PC-9 (cell line): ENCODE data around the gene SOX1. TPM values are rescaled to one million over a fixed set of nuclear protein-coding genes. Genes with fewer than 3 reads are reported as not detected.

Experiments used
- BruUV-seq: library from RNA; stranded (reverse); fragments of 400-500 nt; replicated peaks from 2 replicates; lab custom pipeline; 2021; lab: Mats Ljungman, UMichigan
- CTCF ChIA-PET: fragments of 300-600 bp; sonication (Branson Sonifier 250); formaldehyde crosslinking; loops from one replicate; lab custom pipeline; 2022; ENCODE audit warnings: antibody characterized with exemption; lab: Charles Lee
- POLR2A ChIA-PET: fragments of 300-600 bp; sonication (Branson Sonifier 250); formaldehyde crosslinking; loops from one replicate; lab custom pipeline; 2022; ENCODE audit warnings: antibody characterized with exemption; ENCODE audit not compliant: unreplicated experiment; lab: Charles Lee
- DNase-seq, 2 experiments: peaks; one replicate each; pipeline versions ENCODE4 v3.0.0 to v3.0.0-alpha.2; 2015 to 2022; ENCODE audit warnings: mixed read lengths in 1 of 2
- H2AFZ ChIP-seq: fragments of 200-600 bp; sonication (generic); 2 replicates; pipeline ENCODE4 v1.8.1; 2017; ENCODE audit warnings: antibody characterized with exemption
- H3F3A ChIP-seq: fragments of 200-600 bp; sonication (generic); 2 replicates; pipeline ENCODE4 v1.8.1; 2017; ENCODE audit warnings: antibody characterized with exemption, mild to moderate bottlenecking, low read depth; ENCODE audit not compliant: insufficient read depth
- H3K27ac ChIP-seq: fragments of 200-600 bp; sonication (generic); 2 replicates; pipeline ENCODE4 v1.6.1; 2016; ENCODE audit warnings: mixed run types
- H3K27me3 ChIP-seq: fragments of 200-600 bp; sonication (generic); 2 replicates; pipeline ENCODE4 v1.6.1; 2016; ENCODE audit warnings: low read depth, mixed run types; ENCODE audit not compliant: insufficient read depth
- H3K36me3 ChIP-seq: fragments of 200-600 bp; sonication (generic); 2 replicates; pipeline ENCODE4 v1.6.1; 2016; ENCODE audit warnings: low read depth, mixed run types
- H3K4me1 ChIP-seq: fragments of 200-600 bp; sonication (generic); replicated peaks from 2 replicates; pipeline ENCODE4 v1.6.1; 2016; ENCODE audit warnings: mixed run types; ENCODE audit not compliant: insufficient read depth
- H3K4me2 ChIP-seq: fragments of 200-600 bp; sonication (generic); 2 replicates; pipeline ENCODE4 v1.6.1; 2017; ENCODE audit warnings: mixed run types
- H3K4me3 ChIP-seq: fragments of 200-600 bp; sonication (generic); 2 replicates; pipeline ENCODE4 v1.6.1; 2016; ENCODE audit warnings: mixed run types
- H3K79me2 ChIP-seq: fragments of 200-600 bp; sonication (generic); 2 replicates; pipeline ENCODE4 v1.6.1; 2017; ENCODE audit warnings: low read depth, mixed run types
- H3K9me2 ChIP-seq: fragments of 200-600 bp; sonication (generic); 2 replicates; pipeline ENCODE4 v1.8.1; 2017; ENCODE audit warnings: mild to moderate bottlenecking; ENCODE audit not compliant: insufficient read depth
- H3K9me3 ChIP-seq: fragments of 200-600 bp; sonication (generic); 2 replicates; pipeline ENCODE4 v1.8.1; 2016; ENCODE audit warnings: low read depth; ENCODE audit not compliant: insufficient read depth
- H4K20me1 ChIP-seq: fragments of 200-600 bp; sonication (generic); 2 replicates; pipeline ENCODE4 v1.8.1; 2017; ENCODE audit not compliant: insufficient read depth
- EZH2 ChIP-seq: fragments of 200-600 bp; sonication (generic); IDR thresholded peaks from 2 replicates; pipeline ENCODE4 v1.8.0; 2017; ENCODE audit warnings: antibody characterized with exemption, low read depth
- intact Hi-C: fragments of 100-400 bp; cut with micrococcal nuclease; formaldehyde crosslinking; loops from one replicate; pipeline ENCODE4 v1.10.0; 2022; ENCODE audit not compliant: unreplicated experiment
- total RNA-seq: library from RNA; stranded (reverse); gene quantifications from 2 replicates; pipeline ENCODE4 v1.2.3, GENCODE V29; 2021
- TF ChIP-seq, protein P1 (sequence below): fragments of 200-600 bp; sonication (generic); conservative IDR thresholded peaks from 2 replicates; pipeline ENCODE4 v1.6.1; 2017; ENCODE audit warnings: mixed run types, antibody characterized with exemption, mild to moderate bottlenecking, moderate library complexity

SOX1 gene
- total RNA-seq, 1 experiment from 2014 or later, result not detected

DNA sequence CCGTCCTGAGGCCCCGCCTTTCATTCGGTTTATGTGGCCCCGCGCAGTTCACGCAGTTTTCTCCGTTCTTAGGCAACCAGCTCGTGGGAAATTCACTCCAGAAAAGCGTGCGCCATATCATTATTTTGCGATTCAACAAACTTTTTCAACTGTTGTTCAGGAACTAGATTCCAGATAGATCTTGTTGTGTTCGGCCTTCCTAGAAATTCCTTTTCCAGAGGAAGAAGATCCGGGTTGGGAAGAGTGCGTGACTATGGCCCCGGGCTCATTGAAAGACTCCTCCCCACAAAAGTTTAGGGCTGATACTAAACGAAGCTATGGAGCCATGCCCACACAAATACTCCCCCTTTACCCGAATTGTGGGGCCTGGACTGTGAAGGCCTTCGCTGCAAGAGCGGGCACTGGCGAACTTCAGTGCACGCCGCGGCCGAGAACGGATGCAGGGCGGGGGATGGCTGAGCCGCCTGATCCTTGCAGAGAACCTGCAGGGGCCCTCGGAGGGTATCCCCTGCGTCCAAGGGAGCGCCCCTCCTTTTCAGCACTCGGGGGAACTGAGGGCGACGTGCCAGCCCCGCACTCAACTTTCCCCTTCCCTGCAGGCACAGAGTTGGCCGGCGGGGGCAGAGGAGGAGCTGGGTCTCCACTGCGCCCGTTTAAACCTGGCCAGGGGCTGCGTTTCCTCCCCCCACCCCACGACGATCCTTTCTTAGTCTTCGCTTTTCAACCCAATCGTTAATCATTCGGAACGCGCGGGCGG lies 904 bp upstream of the SOX1 start:
- CTCF ChIA-PET, result no interaction called here

DNA sequence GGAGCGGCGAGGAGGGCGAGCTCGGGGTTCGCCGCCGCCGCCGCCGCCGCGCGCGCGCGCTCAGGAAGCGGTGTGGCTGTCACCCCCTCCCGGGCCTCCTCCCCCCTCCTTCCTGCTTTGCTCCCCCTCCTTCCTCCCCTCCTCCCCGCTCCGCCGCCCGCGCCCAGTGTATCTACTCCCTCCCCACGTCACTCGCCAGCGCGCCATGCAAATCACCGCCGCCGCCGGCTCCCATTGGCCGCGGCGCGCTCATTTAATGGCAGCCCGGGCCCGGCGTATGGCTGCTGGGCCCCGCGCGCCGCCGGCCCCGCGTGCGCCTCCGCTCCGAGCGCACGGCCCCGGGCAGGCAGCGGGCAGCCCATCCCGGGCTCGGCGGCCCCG lies 335 bp upstream of the SOX1 start:
- H3K36me3 ChIP-seq, result no peaks in the 10 kb centered on the region
- H3F3A ChIP-seq, result no peaks in the 10 kb centered on the region
- no peak for TF ChIP-seq EZH2
- TF ChIP-seq, protein P1, sequence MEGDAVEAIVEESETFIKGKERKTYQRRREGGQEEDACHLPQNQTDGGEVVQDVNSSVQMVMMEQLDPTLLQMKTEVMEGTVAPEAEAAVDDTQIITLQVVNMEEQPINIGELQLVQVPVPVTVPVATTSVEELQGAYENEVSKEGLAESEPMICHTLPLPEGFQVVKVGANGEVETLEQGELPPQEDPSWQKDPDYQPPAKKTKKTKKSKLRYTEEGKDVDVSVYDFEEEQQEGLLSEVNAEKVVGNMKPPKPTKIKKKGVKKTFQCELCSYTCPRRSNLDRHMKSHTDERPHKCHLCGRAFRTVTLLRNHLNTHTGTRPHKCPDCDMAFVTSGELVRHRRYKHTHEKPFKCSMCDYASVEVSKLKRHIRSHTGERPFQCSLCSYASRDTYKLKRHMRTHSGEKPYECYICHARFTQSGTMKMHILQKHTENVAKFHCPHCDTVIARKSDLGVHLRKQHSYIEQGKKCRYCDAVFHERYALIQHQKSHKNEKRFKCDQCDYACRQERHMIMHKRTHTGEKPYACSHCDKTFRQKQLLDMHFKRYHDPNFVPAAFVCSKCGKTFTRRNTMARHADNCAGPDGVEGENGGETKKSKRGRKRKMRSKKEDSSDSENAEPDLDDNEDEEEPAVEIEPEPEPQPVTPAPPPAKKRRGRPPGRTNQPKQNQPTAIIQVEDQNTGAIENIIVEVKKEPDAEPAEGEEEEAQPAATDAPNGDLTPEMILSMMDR, result no peak
- BruUV-seq, result no TSS peak
- H3K4me2 ChIP-seq, result no peak overlapping the region
- ChIA-PET POLR2A (no interaction called here), CTCF (no interaction called here)
- H3K9me3 ChIP-seq, result no peaks in the 10 kb centered on the region
- H3K27ac ChIP-seq, result no peak overlapping the region
- no peaks in the 10 kb centered on the region for H3K9me2 ChIP-seq
- H3K27me3 ChIP-seq, result peaks cover 43% of the 10 kb centered on the region
- intact Hi-C loops, result no loop called here
- H3K4me3 ChIP-seq, result no peak overlapping the region
- H4K20me1 ChIP-seq, result no peaks in the 10 kb centered on the region
- no peak overlapping the region for H2AFZ ChIP-seq
- no peak for DNase-seq
- no peaks in the 10 kb centered on the region for H3K79me2 ChIP-seq
- H3K4me1 ChIP-seq, result no peaks in the 10 kb centered on the region

More for the DNA sequence above, 904 bp upstream of the SOX1 start:
- peaks cover 46% of the 10 kb centered on the region for H3K27me3 ChIP-seq
- intact Hi-C loops, result no loop called here
- H3F3A ChIP-seq, result no peaks in the 10 kb centered on the region
- no peak overlapping the region for H3K4me2 ChIP-seq
- H4K20me1 ChIP-seq, result no peaks in the 10 kb centered on the region
- H2AFZ ChIP-seq, result no peak overlapping the region
- no TSS peak for BruUV-seq
- POLR2A ChIA-PET, result no interaction called here
- H3K4me1 ChIP-seq, result no peaks in the 10 kb centered on the region
- H3K27ac ChIP-seq, result no peak overlapping the region
- no peak overlapping the region for H3K4me3 ChIP-seq
- no peaks in the 10 kb centered on the region for H3K36me3 ChIP-seq
- H3K79me2 ChIP-seq, result no peaks in the 10 kb centered on the region
- no peaks in the 10 kb centered on the region for H3K9me2 ChIP-seq
- DNase-seq, result no peak
- no peaks in the 10 kb centered on the region for H3K9me3 ChIP-seq
- TF ChIP-seq EZH2, result no peak
- TF ChIP-seq, protein P1, result no peak

DNA sequence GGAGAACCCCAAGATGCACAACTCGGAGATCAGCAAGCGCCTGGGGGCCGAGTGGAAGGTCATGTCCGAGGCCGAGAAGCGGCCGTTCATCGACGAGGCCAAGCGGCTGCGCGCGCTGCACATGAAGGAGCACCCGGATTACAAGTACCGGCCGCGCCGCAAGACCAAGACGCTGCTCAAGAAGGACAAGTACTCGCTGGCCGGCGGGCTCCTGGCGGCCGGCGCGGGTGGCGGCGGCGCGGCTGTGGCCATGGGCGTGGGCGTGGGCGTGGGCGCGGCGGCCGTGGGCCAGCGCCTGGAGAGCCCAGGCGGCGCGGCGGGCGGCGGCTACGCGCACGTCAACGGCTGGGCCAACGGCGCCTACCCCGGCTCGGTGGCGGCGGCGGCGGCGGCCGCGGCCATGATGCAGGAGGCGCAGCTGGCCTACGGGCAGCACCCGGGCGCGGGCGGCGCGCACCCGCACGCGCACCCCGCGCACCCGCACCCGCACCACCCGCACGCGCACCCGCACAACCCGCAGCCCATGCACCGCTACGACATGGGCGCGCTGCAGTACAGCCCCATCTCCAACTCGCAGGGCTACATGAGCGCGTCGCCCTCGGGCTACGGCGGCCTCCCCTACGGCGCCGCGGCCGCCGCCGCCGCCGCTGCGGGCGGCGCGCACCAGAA lies 1.1 kb downstream of the SOX1 start:
- ChIA-PET POLR2A (no interaction called here), CTCF (no interaction called here)
- intact Hi-C loops, result no loop called here
- no peaks in the 10 kb centered on the region for H4K20me1 ChIP-seq
- H3K79me2 ChIP-seq, result no peaks in the 10 kb centered on the region
- TF ChIP-seq, protein P1, result no peak
- no peak for TF ChIP-seq EZH2
- no peaks in the 10 kb centered on the region for H3K9me3 ChIP-seq
- DNase-seq, result no peak
- no peak overlapping the region for H3K4me2 ChIP-seq
- peaks cover 33% of the 10 kb centered on the region for H3K27me3 ChIP-seq
- H3K4me3 ChIP-seq, result no peak overlapping the region
- no peaks in the 10 kb centered on the region for H3K36me3 ChIP-seq
- no peak overlapping the region for H2AFZ ChIP-seq
- no peak overlapping the region for H3K27ac ChIP-seq
- no peaks in the 10 kb centered on the region for H3K4me1 ChIP-seq
- H3K9me2 ChIP-seq, result no peaks in the 10 kb centered on the region
- BruUV-seq, result no TSS peak
- H3F3A ChIP-seq, result no peaks in the 10 kb centered on the region
